ENCODE measurements around the gene HS3ST3B1.

HS3ST3B1 gene

DNA sequence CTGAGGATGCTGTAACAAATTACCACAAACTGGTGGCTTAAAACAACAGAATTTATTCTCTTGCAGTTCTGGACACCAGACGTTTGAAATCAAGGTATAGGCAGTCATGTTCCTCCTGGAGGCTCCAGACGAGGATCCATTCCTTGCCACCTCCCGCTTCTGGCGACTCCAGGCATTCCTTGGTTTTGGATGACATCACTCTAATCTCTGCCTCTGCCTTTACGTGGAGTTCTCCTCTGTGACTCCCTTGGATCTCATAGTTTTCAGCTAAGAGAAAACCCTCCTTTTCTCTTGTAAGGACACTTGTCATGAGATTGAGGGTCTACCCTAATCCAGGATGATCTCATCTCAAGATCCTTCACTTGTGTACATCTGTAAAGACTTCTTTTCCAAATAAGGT, 31.4 kb upstream of the HS3ST3B1 start:
- no peaks in the 10 kb centered on the region for H3K4me1 ChIP-seq (ENCODE audit: control insufficient read depth, low read length)
- 0 out of 2 replicates have a peak, but pooled peaks cover 2% of the 10 kb centered on the region for H3K27me3 ChIP-seq (ENCODE audit: control insufficient read depth, low read length)
- no peak overlapping the region for H3K27ac ChIP-seq (ENCODE audit: low read depth, low read length)
- TF ChIP-seq EZH2phosphoT487 (IDR thresholded peaks at IDR 0.05; ENCODE audit: borderline replicate concordance, low read length): no peak
- TF ChIP-seq, protein P1, sequence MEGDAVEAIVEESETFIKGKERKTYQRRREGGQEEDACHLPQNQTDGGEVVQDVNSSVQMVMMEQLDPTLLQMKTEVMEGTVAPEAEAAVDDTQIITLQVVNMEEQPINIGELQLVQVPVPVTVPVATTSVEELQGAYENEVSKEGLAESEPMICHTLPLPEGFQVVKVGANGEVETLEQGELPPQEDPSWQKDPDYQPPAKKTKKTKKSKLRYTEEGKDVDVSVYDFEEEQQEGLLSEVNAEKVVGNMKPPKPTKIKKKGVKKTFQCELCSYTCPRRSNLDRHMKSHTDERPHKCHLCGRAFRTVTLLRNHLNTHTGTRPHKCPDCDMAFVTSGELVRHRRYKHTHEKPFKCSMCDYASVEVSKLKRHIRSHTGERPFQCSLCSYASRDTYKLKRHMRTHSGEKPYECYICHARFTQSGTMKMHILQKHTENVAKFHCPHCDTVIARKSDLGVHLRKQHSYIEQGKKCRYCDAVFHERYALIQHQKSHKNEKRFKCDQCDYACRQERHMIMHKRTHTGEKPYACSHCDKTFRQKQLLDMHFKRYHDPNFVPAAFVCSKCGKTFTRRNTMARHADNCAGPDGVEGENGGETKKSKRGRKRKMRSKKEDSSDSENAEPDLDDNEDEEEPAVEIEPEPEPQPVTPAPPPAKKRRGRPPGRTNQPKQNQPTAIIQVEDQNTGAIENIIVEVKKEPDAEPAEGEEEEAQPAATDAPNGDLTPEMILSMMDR (IDR thresholded peaks at IDR 0.05; ENCODE audit: low read depth, low read length, poor library complexity, severe bottlenecking): no peak
- H3K79me2 ChIP-seq (ENCODE audit: control insufficient read depth, low read length): no peaks in the 10 kb centered on the region
- H3K9me2 ChIP-seq (replicated peaks; ENCODE audit: control insufficient read depth, low read length): no peaks in the 10 kb centered on the region
- H3K36me3 ChIP-seq (ENCODE audit: control insufficient read depth, low read length): no peaks in the 10 kb centered on the region
- no peak overlapping the region for H3K4me3 ChIP-seq (ENCODE audit: low read length)
- H3F3A ChIP-seq (ENCODE audit: control insufficient read depth, insufficient read depth): no peaks in the 10 kb centered on the region
- H4K20me1 ChIP-seq (ENCODE audit: control insufficient read depth, insufficient read depth, low read depth, low read length): no peaks in the 10 kb centered on the region
- H3K9me3 ChIP-seq (ENCODE audit: control insufficient read depth, insufficient read depth, low read length): no peaks in the 10 kb centered on the region
- H3K4me2 ChIP-seq (ENCODE audit: low read length): no peak overlapping the region

DNA sequence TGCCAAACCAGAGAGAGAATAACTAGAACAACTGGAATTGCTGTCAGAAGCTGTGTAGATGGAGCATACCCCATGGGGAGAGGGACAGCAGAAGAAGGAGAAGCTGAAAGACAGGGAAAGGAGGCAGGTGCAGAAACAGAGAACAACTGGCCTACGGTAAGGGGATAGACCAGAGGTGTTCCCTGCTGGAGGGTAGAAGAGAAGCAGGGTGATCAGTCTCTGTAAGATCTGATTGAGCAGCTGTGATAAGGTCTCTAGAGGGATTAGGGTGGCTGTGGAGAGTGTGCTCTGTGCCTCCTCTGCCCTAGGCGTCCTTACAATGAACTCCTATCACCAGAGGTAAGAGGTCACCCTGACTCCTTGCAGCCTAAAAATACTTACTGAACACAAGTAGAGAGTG, 30.4 kb upstream of the HS3ST3B1 start:
- Histone ChIP-seq H3K36me3 (ENCODE audit: control insufficient read depth, low read length) (no peaks in the 10 kb centered on the region), H3K4me2 (ENCODE audit: low read length) (no peak overlapping the region), H3K27me3 (ENCODE audit: control insufficient read depth, low read length) (0 out of 2 replicates have a peak, but pooled peaks cover 2% of the 10 kb centered on the region), H3K9me3 (ENCODE audit: control insufficient read depth, insufficient read depth, low read length) (no peaks in the 10 kb centered on the region), H4K20me1 (ENCODE audit: control insufficient read depth, insufficient read depth, low read depth, low read length) (no peaks in the 10 kb centered on the region), H3K4me3 (ENCODE audit: low read length) (no peak overlapping the region), H3K79me2 (ENCODE audit: control insufficient read depth, low read length) (no peaks in the 10 kb centered on the region), H3K9me2 (replicated peaks; ENCODE audit: control insufficient read depth, low read length) (no peaks in the 10 kb centered on the region), H3K4me1 (ENCODE audit: control insufficient read depth, low read length) (no peaks in the 10 kb centered on the region), H3K27ac (ENCODE audit: low read depth, low read length) (no peak overlapping the region), H3F3A (ENCODE audit: control insufficient read depth, insufficient read depth) (no peaks in the 10 kb centered on the region)
- TF ChIP-seq, protein P1 (IDR thresholded peaks at IDR 0.05; ENCODE audit: low read depth, low read length, poor library complexity, severe bottlenecking): no peak
- TF ChIP-seq EZH2phosphoT487 (IDR thresholded peaks at IDR 0.05; ENCODE audit: borderline replicate concordance, low read length): no peak

DNA sequence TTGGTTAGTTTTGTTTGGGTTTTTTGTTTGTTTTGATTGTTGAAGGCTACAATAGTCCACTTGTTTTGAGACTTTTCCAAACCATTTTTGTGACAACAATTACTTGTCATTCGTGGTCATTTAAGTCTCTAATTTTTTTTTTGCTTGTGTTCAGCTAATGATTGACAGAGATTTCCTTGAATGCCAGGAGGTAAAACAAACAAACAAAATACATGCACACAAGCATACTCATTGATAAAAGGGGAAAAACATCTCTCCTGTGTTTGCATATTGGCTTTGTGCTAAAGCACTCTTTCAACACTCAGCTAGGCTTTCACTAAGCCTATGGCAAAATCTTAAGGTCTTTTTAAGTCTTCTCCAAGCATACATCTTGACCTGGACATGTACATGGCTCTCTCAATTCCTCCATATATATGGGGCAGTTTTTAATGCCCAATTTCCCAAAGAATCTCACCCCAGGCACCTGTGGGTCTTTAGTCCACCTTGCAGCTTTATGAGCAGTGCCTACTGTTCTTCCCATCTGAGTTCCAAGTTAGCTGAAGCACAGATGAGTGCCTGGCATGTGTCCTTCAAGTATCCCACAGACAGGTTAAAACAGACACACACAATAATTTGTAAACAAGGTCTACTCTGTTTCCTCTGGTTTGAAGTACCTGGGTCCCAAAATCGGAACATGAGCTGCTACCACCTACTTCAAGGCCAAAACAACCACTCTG, 24.2 kb upstream of the HS3ST3B1 start:
- Histone ChIP-seq H3K36me3 (ENCODE audit: control insufficient read depth, low read length) (no peaks in the 10 kb centered on the region), H3F3A (ENCODE audit: control insufficient read depth, insufficient read depth) (no peaks in the 10 kb centered on the region), H4K20me1 (ENCODE audit: control insufficient read depth, insufficient read depth, low read depth, low read length) (no peaks in the 10 kb centered on the region), H3K27ac (ENCODE audit: low read depth, low read length) (no peak overlapping the region), H3K27me3 (ENCODE audit: control insufficient read depth, low read length) (0 out of 2 replicates have a peak, but pooled peaks cover 2% of the 10 kb centered on the region), H3K9me2 (replicated peaks; ENCODE audit: control insufficient read depth, low read length) (no peaks in the 10 kb centered on the region), H3K9me3 (ENCODE audit: control insufficient read depth, insufficient read depth, low read length) (no peaks in the 10 kb centered on the region), H3K4me1 (ENCODE audit: control insufficient read depth, low read length) (no peaks in the 10 kb centered on the region), H3K4me3 (ENCODE audit: low read length) (no peak overlapping the region), H3K79me2 (ENCODE audit: control insufficient read depth, low read length) (no peaks in the 10 kb centered on the region), H3K4me2 (ENCODE audit: low read length) (no peak overlapping the region)
- TF ChIP-seq EZH2phosphoT487 (IDR thresholded peaks at IDR 0.05; ENCODE audit: borderline replicate concordance, low read length): no peak
- TF ChIP-seq, protein P1 (IDR thresholded peaks at IDR 0.05; ENCODE audit: low read depth, low read length, poor library complexity, severe bottlenecking): no peak
